ENCODE data around the gene EIF2B4. TPM values are rescaled to one million over a fixed set of nuclear protein-coding genes. Genes with fewer than 3 reads are reported as not detected.

The EIF2B4 gene
- total and polyA plus RNA-seq, 4 donors, result 19.6 to 55.4 (median 37.3) TPM

DNA sequence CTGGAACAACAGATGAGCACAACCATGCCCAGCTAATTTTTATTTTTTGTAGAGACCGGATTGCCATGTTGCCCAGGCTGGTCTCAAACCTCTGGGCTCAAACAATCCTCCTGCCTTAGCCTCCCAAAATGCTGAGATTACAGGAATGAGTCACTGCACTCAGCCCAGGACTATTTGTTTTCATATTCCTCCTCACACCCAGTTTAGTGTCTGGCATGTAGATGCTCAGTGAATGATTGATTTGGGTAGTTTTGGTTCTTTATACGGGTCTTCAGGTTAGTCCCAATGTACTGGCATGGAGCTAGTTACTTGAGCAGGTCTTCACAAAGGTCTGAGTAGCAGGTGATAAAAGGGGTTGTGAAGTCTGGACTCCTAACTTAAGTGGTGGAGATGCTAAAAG lies 6.2 kb downstream of the EIF2B4 start:
- peaks cover 17 to 31% (median 25%) of the 10 kb centered on the region in 4 donors for H3K36me3 ChIP-seq (ENCODE audit: control insufficient read depth in 4 of 4, insufficient read depth in 4 of 4, low read length in 4 of 4)
- no peak overlapping the region for H3K27ac ChIP-seq (ENCODE audit: low read depth in 1 of 2, low read length in 1 of 2)
- H3K4me1 ChIP-seq (ENCODE audit: control insufficient read depth in 5 of 5, insufficient read depth in 5 of 5, low read length in 5 of 5), result peaks cover 0 to 1% (median 0%) of the 10 kb centered on the region in 5 donors
- ATAC-seq (ENCODE audit: insufficient read depth, low FRiP score) (no peak), DNase-seq (no peak)
- H3K4me3 ChIP-seq, result no peak overlapping the region
- H3K9me3 ChIP-seq (ENCODE audit: control insufficient read depth in 4 of 4, insufficient read depth in 3 of 4, low read length in 3 of 4), result no peaks in the 10 kb centered on the region
- TF ChIP-seq, protein P1, sequence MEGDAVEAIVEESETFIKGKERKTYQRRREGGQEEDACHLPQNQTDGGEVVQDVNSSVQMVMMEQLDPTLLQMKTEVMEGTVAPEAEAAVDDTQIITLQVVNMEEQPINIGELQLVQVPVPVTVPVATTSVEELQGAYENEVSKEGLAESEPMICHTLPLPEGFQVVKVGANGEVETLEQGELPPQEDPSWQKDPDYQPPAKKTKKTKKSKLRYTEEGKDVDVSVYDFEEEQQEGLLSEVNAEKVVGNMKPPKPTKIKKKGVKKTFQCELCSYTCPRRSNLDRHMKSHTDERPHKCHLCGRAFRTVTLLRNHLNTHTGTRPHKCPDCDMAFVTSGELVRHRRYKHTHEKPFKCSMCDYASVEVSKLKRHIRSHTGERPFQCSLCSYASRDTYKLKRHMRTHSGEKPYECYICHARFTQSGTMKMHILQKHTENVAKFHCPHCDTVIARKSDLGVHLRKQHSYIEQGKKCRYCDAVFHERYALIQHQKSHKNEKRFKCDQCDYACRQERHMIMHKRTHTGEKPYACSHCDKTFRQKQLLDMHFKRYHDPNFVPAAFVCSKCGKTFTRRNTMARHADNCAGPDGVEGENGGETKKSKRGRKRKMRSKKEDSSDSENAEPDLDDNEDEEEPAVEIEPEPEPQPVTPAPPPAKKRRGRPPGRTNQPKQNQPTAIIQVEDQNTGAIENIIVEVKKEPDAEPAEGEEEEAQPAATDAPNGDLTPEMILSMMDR (IDR thresholded peaks at IDR 0.05; ENCODE audit: control extremely low read depth, extremely low read depth), result no peak
- H3K27me3 ChIP-seq (ENCODE audit: control insufficient read depth in 3 of 3, insufficient read depth in 3 of 3, low read length in 2 of 3), result no peaks in the 10 kb centered on the region
- 86 to 90% methylated on average over 2 of the region's 2 CpGs for WGBS, 2 donors
- H3K9ac ChIP-seq (ENCODE audit: insufficient read depth in 1 of 2, low read length in 2 of 2), result no peak overlapping the region

DNA sequence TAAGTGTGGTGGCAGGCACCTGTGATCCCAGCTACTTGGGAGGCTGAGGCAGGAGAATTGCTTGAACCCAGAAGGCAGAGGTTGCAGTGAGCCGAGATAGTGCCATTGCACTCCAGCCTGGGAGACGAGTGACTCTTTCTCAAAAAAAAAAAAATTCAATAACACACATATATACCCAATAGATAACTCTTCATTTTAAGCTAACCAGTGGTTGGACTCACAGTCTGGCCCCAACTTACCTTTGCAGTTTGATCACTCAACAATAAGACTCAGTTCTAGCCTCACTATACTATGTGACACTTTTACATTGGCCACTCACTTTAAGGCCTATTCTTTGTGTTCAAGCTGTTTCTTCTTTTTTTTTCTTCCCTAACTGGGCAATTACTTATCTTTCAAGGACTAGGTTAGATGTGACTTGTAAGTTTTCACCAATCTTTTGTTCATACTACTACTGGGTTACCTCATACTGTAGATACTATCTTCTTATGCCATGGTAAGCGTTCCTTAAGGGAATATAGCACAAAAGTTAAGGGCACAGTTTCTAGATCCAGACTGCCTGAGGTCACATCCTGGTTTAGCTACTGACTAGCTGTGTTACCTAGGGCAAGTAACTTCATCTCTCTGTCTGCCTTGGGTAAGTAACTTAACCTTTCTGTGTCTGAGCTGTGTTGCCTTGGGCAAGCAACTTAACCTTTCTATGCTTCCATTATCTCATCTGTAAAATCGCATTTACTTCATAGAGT lies 7.3 kb downstream of the EIF2B4 start:
- ATAC-seq (ENCODE audit: insufficient read depth, low FRiP score) (no peak), DNase-seq (no peak)
- Histone ChIP-seq H3K9me3 (ENCODE audit: control insufficient read depth in 4 of 4, insufficient read depth in 3 of 4, low read length in 3 of 4) (no peaks in the 10 kb centered on the region), H3K36me3 (ENCODE audit: control insufficient read depth in 4 of 4, insufficient read depth in 4 of 4, low read length in 4 of 4) (peaks cover 14 to 28% (median 21%) of the 10 kb centered on the region in 4 donors), H3K27me3 (ENCODE audit: control insufficient read depth in 3 of 3, insufficient read depth in 3 of 3, low read length in 2 of 3) (no peaks in the 10 kb centered on the region), H3K27ac (ENCODE audit: low read depth in 1 of 2, low read length in 1 of 2) (no peak overlapping the region), H3K4me3 (no peak overlapping the region), H3K9ac (ENCODE audit: insufficient read depth in 1 of 2, low read length in 2 of 2) (no peak overlapping the region), H3K4me1 (ENCODE audit: control insufficient read depth in 5 of 5, insufficient read depth in 5 of 5, low read length in 5 of 5) (peaks cover 0 to 5% (median under 1%) of the 10 kb centered on the region in 5 donors)
- TF ChIP-seq, protein P1 (IDR thresholded peaks at IDR 0.05; ENCODE audit: control extremely low read depth, extremely low read depth), result no peak
- 93 to 98% methylated on average over 4 of the region's 4 CpGs for WGBS, 2 donors

DNA sequence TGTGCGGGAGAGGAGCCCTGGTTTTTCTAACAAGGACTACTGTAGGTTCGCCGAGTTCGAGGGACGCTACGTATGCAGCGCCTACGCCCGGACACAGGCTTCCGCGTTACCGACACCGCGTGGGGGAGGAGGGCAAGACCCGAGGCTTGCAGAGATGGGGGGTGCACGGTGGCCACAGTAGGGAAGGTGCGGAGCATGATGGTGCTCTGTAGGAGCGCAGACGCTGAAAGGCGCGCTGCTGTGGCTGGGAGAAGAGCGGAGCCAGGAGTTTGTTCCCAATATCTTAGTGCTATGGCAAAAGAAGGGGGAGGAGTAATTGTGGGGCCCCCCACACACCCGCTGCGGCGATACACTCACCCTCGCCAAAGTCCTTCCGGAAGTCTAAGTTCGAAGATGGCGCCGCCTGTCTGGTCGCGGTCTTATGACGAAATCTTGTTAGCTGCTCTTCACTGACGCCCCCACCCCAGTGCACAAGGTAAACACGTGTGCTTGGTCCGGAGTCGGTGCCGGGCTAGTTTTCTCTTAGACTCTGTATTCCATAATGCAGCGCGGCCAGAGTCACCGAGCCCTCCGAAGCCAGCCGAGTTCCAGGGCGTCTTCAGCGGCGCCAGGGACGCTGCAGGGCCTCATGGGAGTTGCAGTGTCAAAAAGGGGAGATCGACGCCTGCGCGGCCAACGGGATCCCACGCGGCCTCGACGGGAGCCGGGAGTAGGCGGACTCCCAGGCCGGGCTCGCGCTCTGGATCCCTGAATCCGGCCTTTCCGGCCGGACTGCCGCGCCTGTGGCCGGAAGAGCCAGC lies 13.6 kb downstream of the EIF2B4 start, which contains the start of gene GTF3C2:
Gene GTF3C2, minus strand, starts transcription at position 383 of the 800 bp plus-strand sequence. CDS start 13,210 bp downstream, outside the sequence.
- H3K36me3 ChIP-seq (ENCODE audit: control insufficient read depth in 4 of 4, insufficient read depth in 4 of 4, low read length in 4 of 4), result peaks cover 0 to 5% (median 2%) of the 10 kb centered on the region in 4 donors
- TF ChIP-seq, protein P1 (IDR thresholded peaks at IDR 0.05; ENCODE audit: control extremely low read depth, extremely low read depth), result no peak
- H3K4me1 ChIP-seq (ENCODE audit: control insufficient read depth in 5 of 5, insufficient read depth in 5 of 5, low read length in 5 of 5), result peaks cover 0 to 16% (median 4%) of the 10 kb centered on the region in 5 donors
- H3K9ac ChIP-seq (ENCODE audit: insufficient read depth in 1 of 2, low read length in 2 of 2), result peak within 1 kb of the TSS; percentile 74 to 82
- 0% methylated on average over 67 of the region's 67 CpGs for whole genome bisulfite sequencing, 2 donors
- peak; percentile 97 to 99 (median 99) for DNase-seq
- H3K27me3 ChIP-seq (ENCODE audit: control insufficient read depth in 3 of 3, insufficient read depth in 3 of 3, low read length in 2 of 3), result no peaks in the 10 kb centered on the region
- no peaks in the 10 kb centered on the region for H3K9me3 ChIP-seq (ENCODE audit: control insufficient read depth in 4 of 4, insufficient read depth in 3 of 4, low read length in 3 of 4)
- ATAC-seq (ENCODE audit: insufficient read depth, low FRiP score), result peak; percentile 95
- H3K27ac ChIP-seq (ENCODE audit: low read depth in 1 of 2, low read length in 1 of 2), result peak within 1 kb of the TSS; percentile 90 to 99
- H3K4me3 ChIP-seq, result peak within 1 kb of the TSS; percentile 81
